MM.1S (cell line): ENCODE results near the gene CCND1.

ENCODE experiments used
- DNase-seq: peaks from one replicate; pipeline ENCODE4 v3.0.0-alpha.2; 2015
- H2AFZ ChIP-seq: fragments of 300-600 bp; sonication (generic); 2 replicates; pipeline ENCODE4 v1.6.0; 2016; ENCODE audit warnings: antibody characterized with exemption, low read length
- H3F3A ChIP-seq: fragments of 300-600 bp; sonication (generic); 2 replicates; pipeline ENCODE4 v1.6.1; 2016; ENCODE audit warnings: mild to moderate bottlenecking, antibody characterized with exemption, low read length, moderate library complexity, mixed read lengths; ENCODE audit not compliant: insufficient read depth
- H3K27ac ChIP-seq: fragments of 300-600 bp; sonication (generic); 2 replicates; pipeline ENCODE4 v1.5.1; 2016; ENCODE audit warnings: mild to moderate bottlenecking, low read length
- H3K27me3 ChIP-seq: fragments of 300-600 bp; sonication (generic); replicated peaks from 2 replicates; pipeline ENCODE4 v1.6.0; 2016; ENCODE audit warnings: low read length; ENCODE audit not compliant: insufficient read depth
- H3K36me3 ChIP-seq: fragments of 300-600 bp; sonication (generic); replicated peaks from 2 replicates; pipeline ENCODE4 v1.6.1; 2016; ENCODE audit warnings: mild to moderate bottlenecking, low read length, mixed read lengths; ENCODE audit not compliant: insufficient read depth
- H3K4me1 ChIP-seq: fragments of 300-600 bp; sonication (generic); 2 replicates; pipeline ENCODE4 v1.6.1; 2016; ENCODE audit warnings: low read length, mixed read lengths
- H3K4me2 ChIP-seq: fragments of 300-600 bp; sonication (generic); 2 replicates; pipeline ENCODE4 v1.6.0; 2016; ENCODE audit warnings: low read depth, low read length
- H3K4me3 ChIP-seq: fragments of 300-600 bp; sonication (generic); 2 replicates; pipeline ENCODE4 v1.5.1; 2016; ENCODE audit warnings: low read length, mixed read lengths
- H3K79me2 ChIP-seq: fragments of 300-600 bp; sonication (generic); 2 replicates; pipeline ENCODE4 v1.6.1; 2016; ENCODE audit warnings: mixed run types, low read length, mixed read lengths
- H3K9ac ChIP-seq: fragments of 300-600 bp; sonication (generic); 2 replicates; pipeline ENCODE4 v1.6.1; 2016; ENCODE audit warnings: low read length, mixed read lengths
- H3K9me2 ChIP-seq: fragments of 300-600 bp; sonication (generic); replicated peaks from 2 replicates; pipeline ENCODE4 v1.6.1; 2016; ENCODE audit warnings: mild to moderate bottlenecking, low read length, mixed read lengths; ENCODE audit not compliant: insufficient read depth
- H3K9me3 ChIP-seq: fragments of 300-600 bp; sonication (generic); replicated peaks from 2 replicates; pipeline ENCODE4 v1.6.1; 2016; ENCODE audit warnings: mild to moderate bottlenecking, low read length, mixed read lengths; ENCODE audit not compliant: insufficient read depth
- H4K20me1 ChIP-seq: fragments of 300-600 bp; sonication (generic); 2 replicates; pipeline ENCODE4 v1.6.1; 2016; ENCODE audit warnings: mild to moderate bottlenecking, low read length, moderate library complexity, mixed read lengths; ENCODE audit not compliant: insufficient read depth
- EZH2 ChIP-seq: fragments of 300-600 bp; sonication (generic); optimal IDR thresholded peaks from 2 replicates; pipeline ENCODE3; 2017; ENCODE audit warnings: low read depth, mild to moderate bottlenecking, antibody characterized with exemption, low read length, mixed read lengths
- EZH2phosphoT487 ChIP-seq: fragments of 300-600 bp; sonication (generic); IDR thresholded peaks from 2 replicates; pipeline ENCODE4 v1.6.1; 2018; ENCODE audit warnings: antibody characterized with exemption, low read length
- TF ChIP-seq, protein P1 (sequence below): fragments of 300-600 bp; sonication (generic); IDR thresholded peaks from 2 replicates; pipeline ENCODE4 v1.5.1; 2016; ENCODE audit warnings: antibody characterized with exemption, low read length, mixed read lengths

CCND1 gene

DNA sequence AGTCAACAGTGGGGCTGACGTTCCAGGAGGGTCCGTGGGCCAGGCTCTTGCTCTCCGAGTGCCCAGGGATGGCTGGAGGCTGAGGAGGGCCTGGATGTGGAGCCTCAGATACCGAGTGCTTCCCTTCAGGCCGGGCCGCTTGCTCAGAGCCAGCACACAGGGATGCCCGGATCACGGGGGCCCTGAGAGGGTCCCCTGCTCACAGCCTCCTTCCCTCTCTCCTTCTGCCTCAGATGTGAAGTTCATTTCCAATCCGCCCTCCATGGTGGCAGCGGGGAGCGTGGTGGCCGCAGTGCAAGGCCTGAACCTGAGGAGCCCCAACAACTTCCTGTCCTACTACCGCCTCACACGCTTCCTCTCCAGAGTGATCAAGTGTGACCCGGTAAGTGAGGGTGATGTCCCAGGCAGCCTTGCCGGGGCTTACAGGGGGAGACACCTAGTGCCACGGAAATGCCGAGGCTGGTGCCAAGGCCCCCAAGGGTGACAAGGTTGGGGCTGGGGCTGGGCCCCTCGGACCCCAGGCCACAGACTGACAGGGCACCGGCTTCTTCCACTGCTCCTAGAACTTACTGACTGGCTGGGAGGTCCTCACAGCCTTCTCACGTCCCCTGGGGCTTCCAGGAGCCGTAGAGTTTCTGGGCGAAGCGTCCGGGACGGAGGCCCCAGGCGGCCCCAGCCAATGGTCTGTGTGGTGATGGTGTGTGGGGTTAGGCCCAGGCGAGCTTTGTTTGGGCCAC is 7.0 kb downstream of the CCND1 start:
- H3K79me2 ChIP-seq = no peaks in the 10 kb centered on the region
- no peaks in the 10 kb centered on the region for H3F3A ChIP-seq

DNA sequence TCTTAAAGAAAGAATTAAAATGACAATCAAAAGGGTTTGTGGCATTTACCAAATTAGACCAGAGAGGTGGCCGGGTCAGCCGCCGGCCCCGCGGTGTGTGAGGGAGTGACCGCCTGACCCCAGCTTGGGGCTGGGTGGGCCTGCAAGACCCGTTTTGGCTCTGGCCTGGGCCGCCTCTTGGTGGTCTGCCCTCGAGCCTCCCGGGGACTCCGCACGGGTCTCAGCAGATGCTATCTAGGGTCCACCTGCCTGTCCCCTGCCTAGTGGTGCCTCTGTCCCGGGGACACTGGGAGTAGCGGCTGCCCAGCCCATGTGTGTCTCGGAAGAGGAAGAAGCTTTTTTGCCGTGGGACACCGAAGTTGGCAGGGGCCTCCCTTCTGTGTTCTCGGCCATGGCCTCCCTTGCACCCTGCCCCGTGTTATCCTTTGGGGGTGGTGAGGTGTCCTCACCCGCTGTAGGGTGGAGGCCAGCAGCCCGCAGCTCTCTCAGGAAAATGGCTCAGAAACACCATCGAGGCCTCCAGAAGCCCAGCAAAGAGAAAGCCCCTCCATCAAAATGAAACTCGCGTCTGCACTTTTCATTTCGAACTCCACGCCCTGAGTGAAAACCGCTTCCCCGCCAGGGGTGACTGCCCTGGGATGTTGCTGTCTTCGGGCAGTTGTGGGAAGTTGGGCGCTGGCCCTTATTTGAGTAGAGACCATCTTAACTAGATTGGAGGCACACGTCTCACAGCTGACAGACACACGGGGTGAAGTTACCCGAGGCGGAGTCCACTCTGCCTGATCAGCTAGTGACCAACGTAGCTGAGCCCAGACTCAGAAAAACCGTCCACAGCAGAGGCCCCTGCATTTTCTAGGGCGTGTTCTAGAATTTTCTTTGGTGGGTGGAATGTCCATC is 8.0 kb downstream of the CCND1 start:
- Histone ChIP-seq H3K4me1 (no peaks in the 10 kb centered on the region), H3K4me3 (no peak overlapping the region), H3F3A (no peaks in the 10 kb centered on the region), H3K9me2 (no peaks in the 10 kb centered on the region), H3K27me3 (no peaks in the 10 kb centered on the region), H3K9me3 (no peaks in the 10 kb centered on the region), H2AFZ (no peak overlapping the region), H3K36me3 (no peaks in the 10 kb centered on the region), H3K4me2 (no peak overlapping the region), H4K20me1 (no peaks in the 10 kb centered on the region), H3K9ac (no peak overlapping the region), H3K79me2 (no peaks in the 10 kb centered on the region), H3K27ac (no peak overlapping the region)
- no peak for DNase-seq
- TF ChIP-seq EZH2 (no peak), EZH2phosphoT487 (no peak)
- TF ChIP-seq, protein P1, sequence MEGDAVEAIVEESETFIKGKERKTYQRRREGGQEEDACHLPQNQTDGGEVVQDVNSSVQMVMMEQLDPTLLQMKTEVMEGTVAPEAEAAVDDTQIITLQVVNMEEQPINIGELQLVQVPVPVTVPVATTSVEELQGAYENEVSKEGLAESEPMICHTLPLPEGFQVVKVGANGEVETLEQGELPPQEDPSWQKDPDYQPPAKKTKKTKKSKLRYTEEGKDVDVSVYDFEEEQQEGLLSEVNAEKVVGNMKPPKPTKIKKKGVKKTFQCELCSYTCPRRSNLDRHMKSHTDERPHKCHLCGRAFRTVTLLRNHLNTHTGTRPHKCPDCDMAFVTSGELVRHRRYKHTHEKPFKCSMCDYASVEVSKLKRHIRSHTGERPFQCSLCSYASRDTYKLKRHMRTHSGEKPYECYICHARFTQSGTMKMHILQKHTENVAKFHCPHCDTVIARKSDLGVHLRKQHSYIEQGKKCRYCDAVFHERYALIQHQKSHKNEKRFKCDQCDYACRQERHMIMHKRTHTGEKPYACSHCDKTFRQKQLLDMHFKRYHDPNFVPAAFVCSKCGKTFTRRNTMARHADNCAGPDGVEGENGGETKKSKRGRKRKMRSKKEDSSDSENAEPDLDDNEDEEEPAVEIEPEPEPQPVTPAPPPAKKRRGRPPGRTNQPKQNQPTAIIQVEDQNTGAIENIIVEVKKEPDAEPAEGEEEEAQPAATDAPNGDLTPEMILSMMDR = no peak

More for the DNA sequence above, 7.0 kb downstream of the CCND1 start:
- Histone ChIP-seq H3K27me3 (no peaks in the 10 kb centered on the region), H3K27ac (no peak overlapping the region), H3K4me3 (no peak overlapping the region), H3K4me2 (no peak overlapping the region), H4K20me1 (no peaks in the 10 kb centered on the region), H3K4me1 (no peaks in the 10 kb centered on the region), H3K9me3 (no peaks in the 10 kb centered on the region), H3K36me3 (no peaks in the 10 kb centered on the region), H3K9ac (no peak overlapping the region), H2AFZ (no peak overlapping the region), H3K9me2 (no peaks in the 10 kb centered on the region)
- DNase-seq = no peak
- TF ChIP-seq EZH2phosphoT487 (no peak), EZH2 (no peak)
- TF ChIP-seq, protein P1 = no peak

DNA sequence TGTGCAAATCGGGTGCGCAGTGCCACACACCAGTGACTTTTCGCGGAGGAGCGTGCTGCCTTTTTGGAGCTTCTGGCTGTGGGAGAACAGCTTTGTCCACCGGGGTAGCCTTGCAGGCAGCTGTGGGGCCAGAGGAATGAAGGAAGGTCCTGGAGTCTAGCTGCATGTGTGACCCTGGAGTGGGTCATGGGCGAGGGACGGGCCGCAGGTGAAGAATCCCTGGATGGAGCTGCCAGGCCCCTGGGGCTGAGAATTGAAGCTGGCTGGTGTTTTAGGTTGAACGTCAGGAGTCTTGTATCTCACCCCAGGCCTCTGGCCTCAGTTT is 8.6 kb downstream of the CCND1 start:
- Histone ChIP-seq H4K20me1 (no peaks in the 10 kb centered on the region), H3K36me3 (no peaks in the 10 kb centered on the region), H3K9ac (no peak overlapping the region), H3K27ac (no peak overlapping the region), H3K27me3 (no peaks in the 10 kb centered on the region), H3K4me3 (no peak overlapping the region), H3K4me1 (no peaks in the 10 kb centered on the region), H2AFZ (no peak overlapping the region), H3K79me2 (no peaks in the 10 kb centered on the region), H3K9me2 (no peaks in the 10 kb centered on the region), H3K9me3 (no peaks in the 10 kb centered on the region), H3F3A (no peaks in the 10 kb centered on the region), H3K4me2 (no peak overlapping the region)
- no peak for DNase-seq
- no peak for TF ChIP-seq EZH2
- TF ChIP-seq, protein P1 = no peak
- no peak for TF ChIP-seq EZH2phosphoT487
